IMR-90 (cell line): ENCODE data around the gene CEP128. TPM values are rescaled to one million over a fixed set of nuclear protein-coding genes. Genes with fewer than 3 reads are reported as not detected.

Experiments used
- ATAC-seq: fragments of 200-7000 bp; cut with Tn5 transposase; 2 replicates; pipeline ENCODE4 v1.9.1; 2020; ENCODE audit warnings: low read depth, mild to moderate bottlenecking, moderate library complexity
- BruUV-seq: library from RNA; stranded (reverse); fragments of 400-500 nt; replicated peaks from 2 replicates; lab custom pipeline; 2021; lab: Mats Ljungman, UMichigan
- CTCF ChIA-PET: fragments of 300-600 bp; formaldehyde crosslinking; extraction: SDS; loops from one replicate; lab custom pipeline; 2021; ENCODE audit warnings: antibody characterized with exemption; lab: Yijun Ruan, JAX
- POLR2A ChIA-PET: fragments of 300-600 bp; sonication (Branson Sonifier 250); formaldehyde crosslinking; loops from one replicate; lab custom pipeline; 2022; ENCODE audit warnings: antibody characterized with exemption; ENCODE audit not compliant: unreplicated experiment; lab: Charles Lee
- DNase-seq: peaks from one replicate; pipeline ENCODE4 v3.0.0; 2013
- H2AFZ ChIP-seq: replicated peaks from 2 replicates; pipeline ENCODE3; 2013; ENCODE audit warnings: low read length, mild to moderate bottlenecking; ENCODE audit not compliant: poor library complexity
- H2AK5ac ChIP-seq: 2 replicates; pipeline ENCODE4 v1.6.1; 2013; ENCODE audit warnings: low read depth, low read length, inconsistent platforms
- H2AK9ac ChIP-seq: replicated peaks from 2 replicates; pipeline ENCODE3; 2013; ENCODE audit warnings: mild to moderate bottlenecking, low read depth, low read length, moderate library complexity; ENCODE audit not compliant: poor library complexity
- H2BK120ac ChIP-seq: 2 replicates; pipeline ENCODE4 v1.6.1; 2013; ENCODE audit warnings: low read depth, low read length, inconsistent platforms
- H2BK15ac ChIP-seq: 3 replicates; pipeline ENCODE4 v1.6.1; 2013; ENCODE audit warnings: low read depth, low read length, inconsistent platforms
- H2BK20ac ChIP-seq: 2 replicates; pipeline ENCODE4 v1.6.1; 2013; ENCODE audit warnings: low read depth, mild to moderate bottlenecking, inconsistent platforms, low read length, moderate library complexity
- H2BK5ac ChIP-seq: 2 replicates; pipeline ENCODE4 v1.6.1; 2013; ENCODE audit warnings: mild to moderate bottlenecking, low read depth, low read length, inconsistent platforms; ENCODE audit not compliant: poor library complexity, severe bottlenecking
- H3K14ac ChIP-seq: replicated peaks from 2 replicates; pipeline ENCODE4 v1.6.1; 2013; ENCODE audit warnings: low read depth, low read length, inconsistent platforms
- H3K18ac ChIP-seq: 2 replicates; pipeline ENCODE4 v1.6.1; 2013; ENCODE audit warnings: low read depth, low read length, control low read depth
- H3K23ac ChIP-seq: 2 replicates; pipeline ENCODE4 v1.6.1; 2013; ENCODE audit warnings: low read depth, low read length, inconsistent platforms
- H3K27ac ChIP-seq: 2 replicates; pipeline ENCODE4 v1.5.1; 2013; ENCODE audit warnings: mild to moderate bottlenecking, control low read depth, low read length; ENCODE audit not compliant: insufficient read depth
- H3K27me3 ChIP-seq: 2 replicates; pipeline ENCODE4 v1.6.1; 2013; ENCODE audit warnings: low read length; ENCODE audit not compliant: control insufficient read depth, insufficient read depth
- H3K36me3 ChIP-seq: 2 replicates; pipeline ENCODE4 v1.6.1; 2013; ENCODE audit warnings: low read length, mixed read lengths; ENCODE audit not compliant: control insufficient read depth, insufficient read depth
- H3K4ac ChIP-seq: 2 replicates; pipeline ENCODE4 v1.6.1; 2013; ENCODE audit warnings: low read depth, low read length, inconsistent platforms
- H3K4me1 ChIP-seq: 2 replicates; pipeline ENCODE4 v1.6.1; 2013; ENCODE audit warnings: low read length, mixed read lengths; ENCODE audit not compliant: control insufficient read depth, insufficient read depth
- H3K4me2 ChIP-seq: 2 replicates; pipeline ENCODE4 v1.6.1; 2013; ENCODE audit warnings: low read depth, mild to moderate bottlenecking, control low read depth, low read length, moderate library complexity
- H3K4me3 ChIP-seq: 2 replicates; pipeline ENCODE4 v1.5.1; 2013; ENCODE audit warnings: low read depth, mild to moderate bottlenecking, control low read depth, low read length, moderate library complexity; ENCODE audit not compliant: insufficient read depth
- H3K56ac ChIP-seq: 2 replicates; pipeline ENCODE4 v1.6.1; 2013; ENCODE audit warnings: low read length, inconsistent platforms; ENCODE audit not compliant: insufficient read depth; ENCODE audit errors: extremely low read depth
- H3K79me1 ChIP-seq, 2 experiments: 2 replicates each; pipeline ENCODE4 v1.6.1; 2013; ENCODE audit warnings: low read length in 2 of 2, inconsistent platforms in 1 of 2, low read depth in 1 of 2
- H3K9ac ChIP-seq: 2 replicates; pipeline ENCODE4 v1.6.1; 2013; ENCODE audit warnings: low read depth, low read length, control low read depth
- H3K9me1 ChIP-seq: 2 replicates; pipeline ENCODE4 v1.6.1; 2013; ENCODE audit warnings: low read length, inconsistent platforms; ENCODE audit not compliant: insufficient read depth
- H3K9me3 ChIP-seq: 2 replicates; pipeline ENCODE4 v1.6.1; 2013; ENCODE audit warnings: low read length; ENCODE audit not compliant: control insufficient read depth, insufficient read depth
- H4K20me1 ChIP-seq: 2 replicates; pipeline ENCODE4 v1.6.1; 2013; ENCODE audit warnings: low read length, inconsistent platforms; ENCODE audit not compliant: insufficient read depth
- H4K5ac ChIP-seq: 2 replicates; pipeline ENCODE4 v1.6.1; 2013; ENCODE audit warnings: mild to moderate bottlenecking, low read depth, low read length, control low read depth
- H4K8ac ChIP-seq, 2 experiments: 2 replicates each; pipeline ENCODE4 v1.6.1; 2013; ENCODE audit warnings: low read depth in 2 of 2, low read length in 2 of 2, control low read depth in 1 of 2, inconsistent platforms in 1 of 2
- H4K91ac ChIP-seq: 2 replicates; pipeline ENCODE4 v1.6.1; 2013; ENCODE audit warnings: low read depth, low read length, inconsistent platforms; ENCODE audit not compliant: insufficient read depth
- MAFK ChIP-seq: IDR thresholded peaks from 2 replicates; pipeline ENCODE4 v1.6.1; 2012; ENCODE audit warnings: low read depth, low read length, improper control_type of control experiment
- RFX5 ChIP-seq: IDR thresholded peaks from 2 replicates; pipeline ENCODE4 v1.8.0; 2012; ENCODE audit warnings: low read depth, mild to moderate bottlenecking, low read length, moderate library complexity
- WGBS, 2 experiments: methylation state at CpG; one replicate each; pipeline versions ENCODE4 v1.1.5 to v1.1.7; 2013; ENCODE audit warnings: missing lambda C conversion rate in 2 of 2; ENCODE audit not compliant: insufficient read length in 1 of 2; ENCODE audit errors: extremely low coverage in 2 of 2; 5-methylcytosine and 5-hydroxymethylcytosine counted together
- dilution Hi-C: fragments of 300-500 bp; cut with HindIII; formaldehyde crosslinking; loops from one replicate; pipeline ENCODE4 v1.14.3; 2018; ENCODE audit warnings: low sequenced_read_pairs; ENCODE audit not compliant: unreplicated experiment
- in situ Hi-C: fragments of 300-500 bp; cut with MboI; formaldehyde crosslinking; loops from 3 replicates; pipeline ENCODE4 v1.14.3; 2019; ENCODE audit warnings: low sequenced_read_pairs, inconsistent platforms, mixed read lengths
- intact Hi-C: fragments of 100-400 bp; cut with micrococcal nuclease; formaldehyde crosslinking; loops from 2 replicates; pipeline ENCODE4 v1.10.0; 2022
- polyA plus RNA-seq, 3 experiments: library from polyadenylated mRNA; depleted of rRNA; stranded (reverse); fragments of >200 nt; gene quantifications; 2 replicates each; pipeline ENCODE4 v1.2.3, GENCODE V29; 2012; ENCODE audit warnings: low replicate concordance in 1 of 3
- total RNA-seq: library from RNA; depleted of rRNA; stranded (reverse); fragments of >200 nt; gene quantifications from 2 replicates; pipeline ENCODE4 v1.2.3, GENCODE V29; 2012

The CEP128 gene
- total and polyA plus RNA-seq, 2 of the 4 experiments (the other 2 are of a cell fraction): 1.9 to 5.7 TPM

GRCh38 chr14:80901260-80901659 lies 40.3 kb downstream of the CEP128 start:
- TF ChIP-seq MAFK (peak; percentile 66), RFX5 (no peak)
- Histone ChIP-seq H3K4ac (no peak overlapping the region), H4K8ac (no peak overlapping the region), H3K4me3 (no peak overlapping the region), H2AK9ac (no peak overlapping the region), H3K18ac (no peak overlapping the region), H3K27me3 (no peaks in the 10 kb centered on the region), H3K9ac (no peak overlapping the region), H2BK20ac (no peak overlapping the region), H3K9me1 (no peaks in the 10 kb centered on the region), H3K56ac (no peak overlapping the region), H4K20me1 (no peaks in the 10 kb centered on the region), H4K5ac (no peak overlapping the region), H3K79me1 (0 out of 4 replicates have a peak, but pooled peaks cover 0 to 5% of the 10 kb centered on the region in 2 experiments), H2BK5ac (no peak overlapping the region), H3K27ac (no peak overlapping the region), H3K36me3 (no peaks in the 10 kb centered on the region), H2AK5ac (no peak overlapping the region), H2BK120ac (no peak overlapping the region), H3K14ac (no peak overlapping the region), H3K4me2 (no peak overlapping the region), H4K91ac (no peak overlapping the region), H2AFZ (no peak overlapping the region), H3K4me1 (no peaks in the 10 kb centered on the region), H3K9me3 (no peaks in the 10 kb centered on the region), H2BK15ac (no peak overlapping the region), H3K23ac (no peak overlapping the region)
- intact Hi-C loops (no loop called here), in situ Hi-C loops (no loop called here), dilution Hi-C loops (no loop called here)
- ChIA-PET CTCF (no interaction called here), POLR2A (no interaction called here)
- whole genome bisulfite sequencing, 2 experiments: no CpG with 5 or more reads among the region's 3 CpGs
- DNase-seq (no peak), ATAC-seq (no peak)
- BruUV-seq: no TSS peak
